HCT116 (cell line): ENCODE measurements around the gene CAMSAP1. TPM values are rescaled to one million over a fixed set of nuclear protein-coding genes. Genes with fewer than 3 reads are reported as not detected.

Experiments used
- ATAC-seq: fragments of 200-7000 bp; cut with Tn5 transposase; 2 replicates; pipeline ENCODE4 v1.9.1; 2020; ENCODE audit warnings: mild to moderate bottlenecking, moderate library complexity
- BruUV-seq: library from RNA; stranded (reverse); fragments of 400-500 nt; replicated peaks from 2 replicates; lab custom pipeline; 2021; lab: Mats Ljungman, UMichigan
- CTCF ChIA-PET: fragments of 300-600 bp; sonication (Branson Sonifier 250); formaldehyde crosslinking; loops from one replicate; lab custom pipeline; 2021; ENCODE audit warnings: antibody characterized with exemption; lab: Charles Lee
- POLR2A ChIA-PET: fragments of 300-600, 350-600 bp; sonication (Branson Sonifier 250); formaldehyde crosslinking; loops from one replicate; lab custom pipeline; 2021; ENCODE audit warnings: antibody characterized with exemption; lab: Charles Lee
- RAD21 ChIA-PET, 2 experiments: fragments of 300-600 bp; sonication (Branson Sonifier 250); formaldehyde crosslinking; loops; one replicate each; lab custom pipeline; 2023; ENCODE audit warnings: low total read pairs in 2 of 2; ENCODE audit not compliant: uncharacterized antibody in 2 of 2, unreplicated experiment in 2 of 2, low non-redundant PET in 1 of 2; lab: Charles Lee
- DNase-seq: peaks from one replicate; pipeline ENCODE4 v3.0.0-alpha.2; 2010; ENCODE audit warnings: low read depth, low spot score
- H2AFZ ChIP-seq: fragments of 200-600 bp; shearing (Covaris generic), sonication (generic); 2 replicates; pipeline ENCODE4 v1.6.1; 2017; ENCODE audit warnings: low read depth, mixed run types, mixed read lengths, antibody characterized with exemption, low read length; ENCODE audit not compliant: poor library complexity, severe bottlenecking
- H3K27ac ChIP-seq: 2 replicates; pipeline ENCODE4 v1.5.1; 2012; ENCODE audit warnings: low read depth, low read length
- H3K27me3 ChIP-seq: fragments of 200-600 bp; sonication (generic); 2 replicates; pipeline ENCODE4 v1.6.1; 2016; ENCODE audit warnings: mixed run types, low read length, mixed read lengths; ENCODE audit not compliant: insufficient read depth
- H3K36me3 ChIP-seq, 2 experiments: fragments of 200-500 bp in 1 of 2; fragments of 200-600 bp in 1 of 2; sonication (Bioruptor generic) in 1 of 2; sonication (generic) in 1 of 2; 2 replicates each; pipeline versions ENCODE4 v1.5.1 to v1.6.1; 2014 to 2016; ENCODE audit warnings: low read length in 2 of 2, inconsistent platforms in 1 of 2, mixed read lengths in 1 of 2, mixed run types in 1 of 2; ENCODE audit not compliant: insufficient read depth in 2 of 2, control insufficient read depth in 1 of 2
- H3K4me1 ChIP-seq, 2 experiments: fragments of 200-600 bp in 1 of 2; sonication (generic) in 1 of 2; 2 replicates each; pipeline versions ENCODE4 v1.5.1 to v1.6.1; 2012 to 2017; ENCODE audit warnings: low read length in 2 of 2, inconsistent platforms in 1 of 2, mild to moderate bottlenecking in 1 of 2, mixed read lengths in 1 of 2, mixed run types in 1 of 2, moderate library complexity in 1 of 2; ENCODE audit not compliant: insufficient read depth in 2 of 2, control insufficient read depth in 1 of 2
- H3K4me2 ChIP-seq: fragments of 200-600 bp; sonication (generic); 2 replicates; pipeline ENCODE4 v1.6.1; 2017; ENCODE audit warnings: mixed run types, low read length, mixed read lengths
- H3K4me3 ChIP-seq, 2 experiments: fragments of 200-600 bp in 1 of 2; sonication (generic) in 1 of 2; replicated peaks in 1 of 2; 2 replicates each; pipeline ENCODE4 v1.5.1; 2011 to 2016; ENCODE audit warnings: low read length in 2 of 2, control low read depth in 1 of 2, low read depth in 1 of 2, mild to moderate bottlenecking in 1 of 2, mixed read lengths in 1 of 2, mixed run types in 1 of 2
- H3K79me2 ChIP-seq: fragments of 200-600 bp; sonication (generic); 2 replicates; pipeline ENCODE4 v1.6.1; 2017; ENCODE audit warnings: mild to moderate bottlenecking, mixed run types, low read length, moderate library complexity, mixed read lengths; ENCODE audit not compliant: insufficient read depth
- H3K9ac ChIP-seq: fragments of 200-600 bp; sonication (generic); 2 replicates; pipeline ENCODE4 v1.6.1; 2016; ENCODE audit warnings: low read length, mixed read lengths
- H3K9me2 ChIP-seq: fragments of 200-600 bp; sonication (generic), shearing (Covaris generic); 2 replicates; pipeline ENCODE4 v1.6.1; 2017; ENCODE audit warnings: mixed run types, mild to moderate bottlenecking, moderate library complexity; ENCODE audit not compliant: insufficient read depth
- H3K9me3 ChIP-seq, 2 experiments: fragments of 200-500 bp in 1 of 2; fragments of 200-600 bp in 1 of 2; sonication (Bioruptor generic) in 1 of 2; sonication (generic) in 1 of 2; 2 replicates each; pipeline ENCODE4 v1.6.1; 2014 to 2017; ENCODE audit warnings: low read length in 2 of 2, mixed read lengths in 2 of 2, inconsistent platforms in 1 of 2, low read depth in 1 of 2, mild to moderate bottlenecking in 1 of 2, mixed run types in 1 of 2, moderate library complexity in 1 of 2; ENCODE audit not compliant: control insufficient read depth in 1 of 2, insufficient read depth in 1 of 2
- H4K20me1 ChIP-seq: fragments of 200-600 bp; sonication (generic), shearing (Covaris generic); 2 replicates; pipeline ENCODE4 v1.6.1; 2017; ENCODE audit warnings: mixed run types, mild to moderate bottlenecking, moderate library complexity; ENCODE audit not compliant: insufficient read depth
- JUND ChIP-seq: IDR thresholded peaks from 2 replicates; pipeline ENCODE4 v1.6.1; 2012
- RAD21 ChIP-seq: IDR thresholded peaks from 2 replicates; pipeline ENCODE4 v1.6.1; 2012; ENCODE audit warnings: low read depth, mild to moderate bottlenecking
- intact Hi-C: fragments of 100-400 bp; cut with micrococcal nuclease; formaldehyde crosslinking; loops from 2 replicates; pipeline ENCODE4 v1.10.0; 2022
- total RNA-seq: library from RNA; stranded (reverse); gene quantifications from one replicate; pipeline ENCODE4 v1.2.1, GENCODE V29; 2021; ENCODE audit not compliant: unreplicated experiment
- TF ChIP-seq, protein P1 (sequence below): IDR thresholded peaks from 2 replicates; pipeline ENCODE4 v1.6.1; 2012
- TF ChIP-seq, protein P2 (sequence below): IDR thresholded peaks from 2 replicates; pipeline ENCODE4 v1.6.1; 2012
- TF ChIP-seq, protein P3 (sequence below): IDR thresholded peaks from 2 replicates; pipeline ENCODE4 v1.6.1; 2012; ENCODE audit warnings: low read depth

Gene CAMSAP1
- total RNA-seq, 1 experiment from 2014 or later: 33.1 TPM

DNA sequence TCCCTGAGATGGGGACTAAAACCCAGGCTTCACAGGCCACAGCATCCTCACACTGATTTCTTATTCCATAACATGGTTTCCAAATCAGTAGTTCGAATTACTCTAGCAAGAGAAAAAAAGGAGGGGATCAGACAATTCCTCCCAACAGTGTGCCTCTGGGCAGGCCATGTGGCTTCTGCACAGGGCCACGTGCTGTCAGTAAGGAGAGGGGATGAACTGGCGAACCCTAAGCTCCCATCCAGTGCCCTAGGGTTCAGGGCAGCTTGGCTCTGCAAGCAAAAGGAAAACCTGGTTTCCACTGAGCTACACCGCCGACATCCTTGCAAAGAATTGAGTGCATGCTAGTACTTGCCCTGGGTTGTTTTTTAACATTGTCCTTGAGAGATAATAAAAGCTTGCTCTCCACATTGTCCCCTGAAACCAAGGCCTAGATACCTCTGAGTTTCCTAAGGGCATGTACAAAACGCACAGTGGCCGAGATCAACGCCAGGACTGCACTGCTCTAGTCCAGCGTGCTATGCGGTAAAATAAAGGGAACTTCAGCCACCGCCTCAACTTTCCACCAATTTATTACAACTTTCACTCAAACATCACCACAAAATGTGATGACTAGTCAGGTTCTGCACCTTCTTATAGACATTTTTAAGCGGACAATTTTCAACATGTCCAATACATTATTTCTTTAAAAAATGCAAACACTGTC, 4.5 kb downstream of the CAMSAP1 start:
- H3K4me1 ChIP-seq: peaks cover 21 to 33% of the 10 kb centered on the region in 2 experiments
- H3K4me2 ChIP-seq: no peak overlapping the region
- CTCF ChIA-PET: no interaction called here

More for the DNA sequence above, 4.5 kb downstream of the CAMSAP1 start:
- intact Hi-C loops: no loop called here
- no peaks in the 10 kb centered on the region for H3K27me3 ChIP-seq
- no peak overlapping the region for H3K9ac ChIP-seq
- peaks cover 9% of the 10 kb centered on the region; the same call in 1 of the 2 replicates for H4K20me1 ChIP-seq
- ATAC-seq: no peak
- no TSS peak for BruUV-seq
- TF ChIP-seq, protein P1, sequence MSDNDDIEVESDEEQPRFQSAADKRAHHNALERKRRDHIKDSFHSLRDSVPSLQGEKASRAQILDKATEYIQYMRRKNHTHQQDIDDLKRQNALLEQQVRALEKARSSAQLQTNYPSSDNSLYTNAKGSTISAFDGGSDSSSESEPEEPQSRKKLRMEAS: no peak
- TF ChIP-seq RAD21 (no peak), JUND (no peak)
- TF ChIP-seq, protein P2, sequence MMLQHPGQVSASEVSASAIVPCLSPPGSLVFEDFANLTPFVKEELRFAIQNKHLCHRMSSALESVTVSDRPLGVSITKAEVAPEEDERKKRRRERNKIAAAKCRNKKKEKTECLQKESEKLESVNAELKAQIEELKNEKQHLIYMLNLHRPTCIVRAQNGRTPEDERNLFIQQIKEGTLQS: no peak
- TF ChIP-seq, protein P3, sequence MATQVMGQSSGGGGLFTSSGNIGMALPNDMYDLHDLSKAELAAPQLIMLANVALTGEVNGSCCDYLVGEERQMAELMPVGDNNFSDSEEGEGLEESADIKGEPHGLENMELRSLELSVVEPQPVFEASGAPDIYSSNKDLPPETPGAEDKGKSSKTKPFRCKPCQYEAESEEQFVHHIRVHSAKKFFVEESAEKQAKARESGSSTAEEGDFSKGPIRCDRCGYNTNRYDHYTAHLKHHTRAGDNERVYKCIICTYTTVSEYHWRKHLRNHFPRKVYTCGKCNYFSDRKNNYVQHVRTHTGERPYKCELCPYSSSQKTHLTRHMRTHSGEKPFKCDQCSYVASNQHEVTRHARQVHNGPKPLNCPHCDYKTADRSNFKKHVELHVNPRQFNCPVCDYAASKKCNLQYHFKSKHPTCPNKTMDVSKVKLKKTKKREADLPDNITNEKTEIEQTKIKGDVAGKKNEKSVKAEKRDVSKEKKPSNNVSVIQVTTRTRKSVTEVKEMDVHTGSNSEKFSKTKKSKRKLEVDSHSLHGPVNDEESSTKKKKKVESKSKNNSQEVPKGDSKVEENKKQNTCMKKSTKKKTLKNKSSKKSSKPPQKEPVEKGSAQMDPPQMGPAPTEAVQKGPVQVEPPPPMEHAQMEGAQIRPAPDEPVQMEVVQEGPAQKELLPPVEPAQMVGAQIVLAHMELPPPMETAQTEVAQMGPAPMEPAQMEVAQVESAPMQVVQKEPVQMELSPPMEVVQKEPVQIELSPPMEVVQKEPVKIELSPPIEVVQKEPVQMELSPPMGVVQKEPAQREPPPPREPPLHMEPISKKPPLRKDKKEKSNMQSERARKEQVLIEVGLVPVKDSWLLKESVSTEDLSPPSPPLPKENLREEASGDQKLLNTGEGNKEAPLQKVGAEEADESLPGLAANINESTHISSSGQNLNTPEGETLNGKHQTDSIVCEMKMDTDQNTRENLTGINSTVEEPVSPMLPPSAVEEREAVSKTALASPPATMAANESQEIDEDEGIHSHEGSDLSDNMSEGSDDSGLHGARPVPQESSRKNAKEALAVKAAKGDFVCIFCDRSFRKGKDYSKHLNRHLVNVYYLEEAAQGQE: no peak
- TF ChIP-seq, all 23 proteins: peak for 0
- ChIA-PET POLR2A (no interaction called here), RAD21 (no interaction called here)
- Histone ChIP-seq H3K27ac (no peak overlapping the region), H2AFZ (no peak overlapping the region), H3K79me2 (peaks cover 88% of the 10 kb centered on the region), H3K36me3 (peaks cover 0 to 13% of the 10 kb centered on the region in 2 experiments; a peak in 1 of 4 replicates), H3K9me2 (no peaks in the 10 kb centered on the region), H3K9me3 (peaks cover 0 to 6% of the 10 kb centered on the region in 2 experiments; a peak in 1 of 4 replicates), H3K4me3 (no peak overlapping the region)
- no peak for DNase-seq
